Measurements from ENCODE around the gene CREB1. TPM values are rescaled to one million over a fixed set of nuclear protein-coding genes. Genes with fewer than 3 reads are reported as not detected.

CREB1 gene
- total and polyA plus RNA-seq, 2 donors (not counting 1 experiment from before 2014, with no cell fraction given): 37.7 to 47.4 TPM

DNA sequence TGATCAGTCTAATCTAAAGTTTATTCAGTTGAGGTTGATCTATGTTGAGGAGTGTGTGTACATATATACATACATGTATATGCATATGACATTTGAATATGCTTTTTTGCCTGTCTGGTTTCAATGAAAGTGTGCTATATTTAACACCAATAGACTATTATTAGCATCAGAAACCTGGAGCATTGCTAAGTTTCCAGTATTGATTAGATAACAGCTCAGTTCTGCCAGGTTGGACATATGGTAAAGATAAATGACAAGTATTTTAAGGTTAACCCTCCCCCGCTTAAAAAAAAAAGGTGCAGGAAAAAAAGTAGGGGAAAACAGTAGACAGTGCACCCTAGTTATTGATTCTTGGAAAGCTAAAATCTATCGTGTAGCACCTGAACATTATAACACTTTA is 19.4 kb downstream of the CREB1 start:
- Histone ChIP-seq H3K27ac (ENCODE audit: insufficient read depth, low read length) (peak overlapping the region; percentile 54), H3K4me1 (ENCODE audit: control insufficient read depth, extremely low read depth, insufficient read depth, low read length) (peaks cover 10% of the 10 kb centered on the region), H3K4me3 (replicated peaks in 1 of 4; ENCODE audit: control extremely low read depth in 1 of 4, insufficient read depth in 1 of 4, low read depth in 3 of 4, low read length in 4 of 4) (no peak overlapping the region), H3K27me3 (ENCODE audit: control insufficient read depth, insufficient read depth, low read length) (no peaks in the 10 kb centered on the region), H3K36me3 (ENCODE audit: control insufficient read depth, insufficient read depth, low read length) (no peaks in the 10 kb centered on the region), H3K4me2 (ENCODE audit: extremely low read depth, insufficient read depth, low read length) (peak overlapping the region; percentile 27), H3K79me2 (ENCODE audit: control insufficient read depth, insufficient read depth, low read length) (peaks cover 54% of the 10 kb centered on the region), H4K20me1 (ENCODE audit: control insufficient read depth, extremely low read depth, insufficient read depth, low read length) (no peaks in the 10 kb centered on the region), H3K9ac (ENCODE audit: insufficient read depth, low read length) (no peak overlapping the region), H3K9me3 (ENCODE audit: control insufficient read depth, insufficient read depth, low read depth, low read length) (no peaks in the 10 kb centered on the region), H2AFZ (ENCODE audit: low read length) (no peak overlapping the region)
- TF ChIP-seq EZH2 (IDR thresholded peaks at IDR 0.05; ENCODE audit: low read length, missing control alignments): no peak
- TF ChIP-seq, protein P1, sequence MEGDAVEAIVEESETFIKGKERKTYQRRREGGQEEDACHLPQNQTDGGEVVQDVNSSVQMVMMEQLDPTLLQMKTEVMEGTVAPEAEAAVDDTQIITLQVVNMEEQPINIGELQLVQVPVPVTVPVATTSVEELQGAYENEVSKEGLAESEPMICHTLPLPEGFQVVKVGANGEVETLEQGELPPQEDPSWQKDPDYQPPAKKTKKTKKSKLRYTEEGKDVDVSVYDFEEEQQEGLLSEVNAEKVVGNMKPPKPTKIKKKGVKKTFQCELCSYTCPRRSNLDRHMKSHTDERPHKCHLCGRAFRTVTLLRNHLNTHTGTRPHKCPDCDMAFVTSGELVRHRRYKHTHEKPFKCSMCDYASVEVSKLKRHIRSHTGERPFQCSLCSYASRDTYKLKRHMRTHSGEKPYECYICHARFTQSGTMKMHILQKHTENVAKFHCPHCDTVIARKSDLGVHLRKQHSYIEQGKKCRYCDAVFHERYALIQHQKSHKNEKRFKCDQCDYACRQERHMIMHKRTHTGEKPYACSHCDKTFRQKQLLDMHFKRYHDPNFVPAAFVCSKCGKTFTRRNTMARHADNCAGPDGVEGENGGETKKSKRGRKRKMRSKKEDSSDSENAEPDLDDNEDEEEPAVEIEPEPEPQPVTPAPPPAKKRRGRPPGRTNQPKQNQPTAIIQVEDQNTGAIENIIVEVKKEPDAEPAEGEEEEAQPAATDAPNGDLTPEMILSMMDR (conservative IDR thresholded peaks at IDR 0.05 in 1 of 2, IDR thresholded peaks at IDR 0.05 in 1 of 2; ENCODE audit: low read depth in 1 of 2, low read length in 2 of 2): no peak
- DNase-seq (ENCODE audit: low read depth in 2 of 2): no peak

GRCh38 chr2:207558079-207558491 is 28.3 kb downstream of the CREB1 start:
- DNase-seq (ENCODE audit: low read depth in 2 of 2): peak; percentile 74 to 93
- H3K4me3 ChIP-seq (replicated peaks in 1 of 4; ENCODE audit: control extremely low read depth in 1 of 4, insufficient read depth in 1 of 4, low read depth in 3 of 4, low read length in 4 of 4): no peak overlapping the region
- peaks cover 4% of the 10 kb centered on the region for H3K79me2 ChIP-seq (ENCODE audit: control insufficient read depth, insufficient read depth, low read length)
- no peaks in the 10 kb centered on the region for H3K9me3 ChIP-seq (ENCODE audit: control insufficient read depth, insufficient read depth, low read depth, low read length)
- H2AFZ ChIP-seq (ENCODE audit: low read length): no peak overlapping the region
- H3K36me3 ChIP-seq (ENCODE audit: control insufficient read depth, insufficient read depth, low read length): peaks cover 6% of the 10 kb centered on the region
- TF ChIP-seq EZH2 (IDR thresholded peaks at IDR 0.05; ENCODE audit: low read length, missing control alignments): no peak
- TF ChIP-seq, protein P1 (conservative IDR thresholded peaks at IDR 0.05 in 1 of 2, IDR thresholded peaks at IDR 0.05 in 1 of 2; ENCODE audit: low read depth in 1 of 2, low read length in 2 of 2): no peak
- H3K27ac ChIP-seq (ENCODE audit: insufficient read depth, low read length): peak overlapping the region; percentile 58
- H3K4me2 ChIP-seq (ENCODE audit: extremely low read depth, insufficient read depth, low read length): peak overlapping the region; percentile 32
- H3K9ac ChIP-seq (ENCODE audit: insufficient read depth, low read length): no peak overlapping the region
- H3K27me3 ChIP-seq (ENCODE audit: control insufficient read depth, insufficient read depth, low read length): no peaks in the 10 kb centered on the region
- peaks cover 12% of the 10 kb centered on the region for H3K4me1 ChIP-seq (ENCODE audit: control insufficient read depth, extremely low read depth, insufficient read depth, low read length)
- no peaks in the 10 kb centered on the region for H4K20me1 ChIP-seq (ENCODE audit: control insufficient read depth, extremely low read depth, insufficient read depth, low read length)

DNA sequence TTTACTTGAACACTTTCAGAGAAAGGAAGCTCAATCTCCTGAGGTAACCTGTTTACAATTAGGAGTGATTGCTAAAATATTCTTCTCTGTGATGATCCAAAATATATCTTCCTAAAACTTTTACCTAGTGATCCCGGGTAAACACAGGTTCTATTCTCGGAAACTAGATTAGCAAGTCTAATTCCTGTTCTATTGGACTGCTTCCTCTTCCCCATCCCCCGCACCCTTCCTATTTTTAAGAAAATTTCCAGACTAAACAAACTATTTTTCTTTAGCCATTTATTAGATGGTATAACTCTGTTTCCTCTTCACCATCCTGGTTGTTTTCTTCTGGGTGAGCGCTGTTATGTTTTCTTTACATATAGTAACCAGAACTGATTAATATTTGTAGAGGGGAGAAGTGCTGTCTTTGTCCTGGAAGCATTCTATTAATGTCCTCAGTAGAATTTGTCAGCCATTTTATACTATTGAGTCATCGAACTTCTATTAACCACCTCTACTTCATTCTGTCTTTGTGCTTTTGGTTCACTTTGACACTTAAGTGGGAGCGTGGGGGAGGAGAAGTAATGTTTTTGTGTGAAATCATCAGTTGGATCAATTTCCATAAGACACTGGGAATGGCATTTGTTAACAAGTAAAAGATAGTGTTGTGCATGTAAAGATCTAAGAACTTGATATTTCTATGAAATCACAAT is 31.8 kb downstream of the CREB1 start:
- Histone ChIP-seq H3K9ac (ENCODE audit: insufficient read depth, low read length) (no peak overlapping the region), H2AFZ (ENCODE audit: low read length) (no peak overlapping the region), H3K79me2 (ENCODE audit: control insufficient read depth, insufficient read depth, low read length) (no peaks in the 10 kb centered on the region), H3K9me3 (ENCODE audit: control insufficient read depth, insufficient read depth, low read depth, low read length) (no peaks in the 10 kb centered on the region), H3K4me2 (ENCODE audit: extremely low read depth, insufficient read depth, low read length) (no peak overlapping the region), H3K36me3 (ENCODE audit: control insufficient read depth, insufficient read depth, low read length) (peaks cover 4% of the 10 kb centered on the region), H3K27ac (ENCODE audit: insufficient read depth, low read length) (no peak overlapping the region), H4K20me1 (ENCODE audit: control insufficient read depth, extremely low read depth, insufficient read depth, low read length) (no peaks in the 10 kb centered on the region), H3K4me1 (ENCODE audit: control insufficient read depth, extremely low read depth, insufficient read depth, low read length) (peaks cover 9% of the 10 kb centered on the region), H3K4me3 (replicated peaks in 1 of 4; ENCODE audit: control extremely low read depth in 1 of 4, insufficient read depth in 1 of 4, low read depth in 3 of 4, low read length in 4 of 4) (no peak overlapping the region), H3K27me3 (ENCODE audit: control insufficient read depth, insufficient read depth, low read length) (no peaks in the 10 kb centered on the region)
- peak in 1 of 2 donors; percentile 74 for DNase-seq (ENCODE audit: low read depth in 2 of 2)
- no peak for TF ChIP-seq EZH2 (IDR thresholded peaks at IDR 0.05; ENCODE audit: low read length, missing control alignments)
- TF ChIP-seq, protein P1 (conservative IDR thresholded peaks at IDR 0.05 in 1 of 2, IDR thresholded peaks at IDR 0.05 in 1 of 2; ENCODE audit: low read depth in 1 of 2, low read length in 2 of 2): no peak
